GM18505 (cell line): ENCODE measurements around the gene MOV10L1.

Experiments
- ATAC-seq: cut with Tn5 transposase; IDR thresholded peaks from one replicate; pipeline ENCODE4 v1.9.1; 2021; ENCODE audit not compliant: unreplicated experiment
- POLR2A ChIP-seq: IDR thresholded peaks from 4 replicates; pipeline ENCODE4 v1.6.1; 2011; ENCODE audit warnings: borderline replicate concordance; ENCODE audit not compliant: insufficient read depth, insufficient read length; ENCODE audit errors: extremely low read depth

Gene MOV10L1

GRCh38 chr22:50192436-50193204 is 102.8 kb downstream of the MOV10L1 start:
- peak; percentile 26 for TF ChIP-seq POLR2A
- no peak for ATAC-seq

GRCh38 chr22:50193621-50194020 is 103.8 kb downstream of the MOV10L1 start:
- no peak for TF ChIP-seq POLR2A
- no peak for ATAC-seq

DNA sequence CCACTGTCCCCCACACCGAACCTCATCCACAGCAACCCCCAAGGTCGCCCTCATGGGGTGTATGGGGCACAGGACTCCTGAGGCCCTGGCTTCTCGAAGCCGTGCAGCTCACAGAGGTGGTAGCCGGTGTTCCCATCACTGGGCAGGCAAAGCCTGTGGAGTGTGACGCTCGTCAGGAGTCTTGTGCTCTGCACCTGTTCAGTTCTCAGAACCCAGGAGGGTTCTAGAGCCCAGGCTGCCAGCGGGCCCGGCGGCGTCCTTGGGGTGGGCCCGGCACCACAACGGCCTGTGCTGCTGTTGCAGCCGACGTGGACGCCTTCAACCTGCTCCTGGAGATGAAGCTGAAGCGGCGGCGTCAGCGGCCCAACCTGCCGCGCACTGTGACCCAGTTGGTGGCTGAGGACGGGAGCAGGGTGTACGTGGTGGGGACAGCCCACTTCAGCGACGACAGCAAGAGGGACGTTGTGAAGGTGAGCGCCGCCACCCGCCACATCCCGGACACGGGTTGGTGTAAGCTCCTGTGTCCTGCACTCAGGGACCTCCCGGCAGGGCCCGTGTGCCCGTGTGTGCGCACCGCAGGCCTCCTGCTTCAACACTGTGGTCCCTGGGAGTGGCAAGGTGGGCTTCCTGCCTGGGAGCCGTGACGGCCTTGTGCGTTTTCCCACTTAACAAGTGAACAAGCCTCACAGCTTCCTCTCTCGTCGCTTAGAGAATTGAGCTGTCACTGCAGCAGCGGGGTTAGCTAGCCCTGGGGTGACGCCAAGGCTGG is 104.4 kb downstream of the MOV10L1 start:
- ATAC-seq = no peak
- no peak for TF ChIP-seq POLR2A

DNA sequence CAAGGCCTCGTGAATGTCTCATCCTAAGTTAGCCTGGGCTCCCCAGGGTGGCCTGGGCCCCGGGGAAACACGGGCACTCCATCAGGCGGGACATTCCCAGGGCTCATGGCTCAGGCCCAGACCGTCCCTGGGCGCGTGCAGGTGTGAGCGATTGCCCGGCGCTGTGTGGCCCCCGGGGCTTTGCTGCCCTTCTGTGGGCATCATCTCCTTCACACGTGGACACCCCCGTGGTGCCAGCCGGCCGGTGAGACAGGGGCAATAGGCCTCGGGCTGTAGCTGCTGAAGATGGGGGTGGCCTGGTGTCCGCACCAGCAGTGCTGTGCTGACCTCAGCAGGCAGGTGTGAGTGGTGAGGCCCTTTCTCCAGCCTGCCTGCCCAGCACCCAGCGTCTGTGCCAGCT is 106.5 kb downstream of the MOV10L1 start:
- peak; percentile 22 for TF ChIP-seq POLR2A
- ATAC-seq = no peak

DNA sequence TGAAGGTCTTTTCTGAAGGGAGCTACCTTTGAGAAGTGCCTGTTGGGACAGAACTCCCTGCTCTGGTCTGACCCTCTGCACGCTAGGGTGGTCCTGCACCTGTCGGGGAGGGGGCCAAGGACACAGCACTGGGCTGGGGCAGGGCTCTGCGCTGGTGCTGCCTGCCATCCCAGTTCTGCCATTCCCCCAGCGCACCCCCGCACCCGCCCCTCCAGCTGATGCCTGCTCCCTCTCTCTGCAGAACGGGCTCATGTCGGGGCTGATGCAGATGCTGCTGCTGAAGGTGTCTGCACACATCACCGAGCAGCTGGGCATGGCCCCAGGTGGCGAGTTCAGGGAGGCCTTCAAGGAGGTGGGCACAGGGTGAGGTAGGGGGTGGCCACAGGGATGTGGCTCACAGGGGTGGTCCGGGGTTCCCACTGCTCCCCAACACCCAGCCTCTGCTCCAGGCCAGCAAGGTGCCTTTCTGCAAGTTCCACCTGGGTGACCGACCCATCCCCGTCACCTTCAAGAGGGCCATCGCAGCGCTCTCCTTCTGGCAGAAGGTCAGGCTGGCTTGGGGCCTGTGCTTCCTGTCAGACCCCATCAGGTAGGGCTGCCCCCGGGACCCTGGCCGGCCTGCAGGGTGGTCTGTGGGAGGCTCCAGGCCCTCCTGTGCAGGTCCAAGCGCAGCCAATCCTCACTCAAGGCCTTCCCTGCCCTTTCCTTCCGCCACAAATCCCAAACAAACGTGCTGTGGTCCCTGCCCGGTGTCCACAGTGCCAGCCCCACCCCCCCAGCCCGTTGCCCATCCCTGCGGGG is 107.4 kb downstream of the MOV10L1 start:
- no peak for ATAC-seq

DNA sequence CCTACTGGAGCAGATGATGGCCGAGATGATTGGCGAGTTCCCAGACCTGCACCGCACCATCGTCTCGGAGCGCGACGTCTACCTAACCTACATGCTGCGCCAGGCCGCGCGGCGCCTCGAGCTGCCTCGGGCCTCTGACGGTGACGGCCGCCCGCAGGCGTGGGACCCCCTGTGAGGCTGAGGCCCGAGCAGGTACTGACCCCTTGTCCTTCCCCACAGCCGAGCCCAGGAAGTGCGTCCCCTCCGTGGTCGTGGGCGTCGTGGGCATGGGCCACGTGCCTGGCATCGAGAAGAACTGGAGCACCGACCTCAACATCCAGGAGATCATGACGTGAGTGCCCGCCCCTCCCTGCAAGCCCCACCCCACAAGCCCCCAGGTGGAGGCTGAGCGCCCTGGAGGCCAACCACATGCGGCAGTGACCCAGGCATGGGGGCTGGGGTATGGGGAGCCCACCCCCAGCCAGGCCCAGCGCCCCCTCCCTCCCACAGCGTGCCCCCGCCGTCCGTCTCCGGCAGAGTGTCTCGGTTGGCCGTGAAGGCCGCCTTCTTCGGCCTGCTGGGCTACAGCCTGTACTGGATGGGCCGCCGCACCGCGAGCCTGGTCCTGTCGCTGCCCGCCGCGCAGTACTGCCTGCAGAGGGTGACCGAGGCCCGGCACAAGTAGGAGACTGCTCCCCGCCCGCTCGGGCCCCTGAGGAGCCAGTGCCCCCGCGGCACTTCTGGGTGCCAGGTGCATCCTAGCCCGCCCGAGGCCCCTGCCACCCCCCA is 108.2 kb downstream of the MOV10L1 start:
- no peak for TF ChIP-seq POLR2A
- no peak for ATAC-seq

More for the DNA sequence above, 107.4 kb downstream of the MOV10L1 start:
- TF ChIP-seq POLR2A = no peak

GRCh38 chr22:50198624-50199017 is 108.8 kb downstream of the MOV10L1 start:
- no peak for TF ChIP-seq POLR2A
- ATAC-seq = no peak

DNA sequence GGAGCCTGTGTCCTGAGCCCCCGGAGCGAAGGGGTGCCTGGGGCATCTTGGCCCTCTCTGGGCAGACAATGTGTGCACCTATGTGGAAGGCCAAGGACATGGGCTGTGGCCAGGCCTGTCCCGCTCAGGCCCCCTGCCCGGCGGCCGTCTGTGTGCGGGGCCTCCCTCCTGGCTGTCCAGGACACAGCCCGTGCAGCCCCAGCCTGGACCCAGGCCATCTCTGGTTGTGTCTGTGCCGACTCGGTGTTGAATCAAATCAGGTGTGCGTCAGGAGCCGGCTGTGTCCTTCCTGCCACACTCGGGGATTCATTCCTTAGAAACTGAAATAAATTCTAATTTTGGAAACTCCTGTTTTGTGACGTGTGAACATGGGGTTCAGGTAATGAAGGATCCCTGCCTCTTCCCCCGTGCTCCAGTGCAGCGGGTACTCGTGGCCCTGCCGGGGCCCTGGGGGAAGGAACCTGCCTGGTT is 109.5 kb downstream of the MOV10L1 start:
- no peak for ATAC-seq
- no peak for TF ChIP-seq POLR2A

DNA sequence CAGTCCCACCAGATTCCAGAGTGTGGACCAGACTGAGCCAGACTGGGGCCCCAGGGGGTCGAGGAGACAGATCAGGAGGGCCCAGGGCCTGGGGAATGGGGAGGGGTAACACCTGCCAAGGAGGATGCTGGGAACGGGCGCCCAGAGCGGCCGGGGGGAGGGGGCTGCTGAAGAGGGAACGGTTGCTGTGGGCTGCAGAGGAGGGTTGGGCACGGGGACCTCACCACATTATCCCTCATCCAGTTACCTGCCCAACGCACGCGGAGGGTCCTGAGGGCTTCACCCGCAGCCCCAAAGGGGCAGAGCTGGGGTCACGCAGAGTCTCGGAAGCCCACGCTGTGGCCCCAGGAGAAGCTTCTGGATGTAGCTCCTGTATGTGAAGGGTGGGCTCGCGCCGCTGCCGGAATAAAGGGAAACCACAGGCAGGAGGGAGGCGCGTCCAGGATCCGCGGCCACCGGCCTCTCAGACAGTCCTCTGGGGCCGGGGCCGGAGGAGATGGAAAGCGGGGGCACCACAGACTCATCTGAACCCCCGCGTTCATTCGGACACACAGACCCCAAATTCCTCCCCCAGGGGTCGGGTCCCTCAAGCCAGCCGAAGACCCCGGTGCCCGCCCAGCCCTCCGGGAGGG is 110.1 kb downstream of the MOV10L1 start:
- peak; percentile 40 for TF ChIP-seq POLR2A
- no peak for ATAC-seq

GRCh38 chr22:50200461-50201190 is 110.8 kb downstream of the MOV10L1 start, which contains the start of gene SELENOO:
SELENOO (plus strand) TSS chr22:50201011; CDS start chr22:50201037, 26 bp downstream.
- peak; percentile 66 for TF ChIP-seq POLR2A
- ATAC-seq = peak; percentile 62
